Measurements from ENCODE around the gene ANKRD27. TPM values are rescaled to one million over a fixed set of nuclear protein-coding genes. Genes with fewer than 3 reads are reported as not detected.
"Not testable (repeated sequence)": the region's sequence is repeated elsewhere in the genome, so short reads cannot be mapped to it uniquely, and the experiment has no call there.

Gene ANKRD27
- total RNA-seq, 5 donors from 2014 or later (not counting 1 experiment from before 2014, with no cell fraction given): 32.1 to 49.7 (median 42.7) TPM

GRCh38 chr19:32572700-32573491, 102.1 kb downstream of the ANKRD27 start:
- ATAC-seq (replicated peaks in 1 of 4) (peak in 2 of 4 experiments; percentile 55 to 63), DNase-seq (peak in 4 of 35 experiments; percentile 7 to 12 (median 10))
- H3K4me1 Mint-ChIP-seq: peaks cover 13 to 21% (median 16%) of the 10 kb centered on the region in 3 donors
- H3K9me3 ChIP-seq; H3K36me3 Mint-ChIP-seq; H3K36me3 ChIP-seq (ENCODE audit: control insufficient read depth in 2 of 2, extremely low read depth in 1 of 2, insufficient read depth in 1 of 2, low read length in 1 of 2); H3K9me3 Mint-ChIP-seq; H3K27ac ChIP-seq (ENCODE audit: low read length): not testable (repeated sequence)
- H3K27ac Mint-ChIP-seq: peak overlapping the region in 1 of 2 donors; percentile 85
- 37% methylated on average over 6 of the region's 21 CpGs for WGBS (ENCODE audit: insufficient coverage)
- H3K4me3 ChIP-seq (ENCODE audit: control insufficient read depth in 1 of 2, extremely low read depth in 1 of 2, low read length in 1 of 2): peak overlapping the region; percentile 23 to 54
- peaks cover 0 to 21% of the 10 kb centered on the region in 2 experiments for H3K27me3 ChIP-seq (replicated peaks in 1 of 2; ENCODE audit: control insufficient read depth in 2 of 2, extremely low read depth in 1 of 2, insufficient read depth in 2 of 2, low read length in 1 of 2)
- peak overlapping the region; percentile 68 to 89 (median 76) for H3K4me3 Mint-ChIP-seq
- CTCF ChIA-PET: interaction anchor here (0.6 to 1.1 kb wide), 4 partner anchors 46 to 1679 kb away, joined by 3 to 4 read pairs (median 4); no protein-coding TSS in a partner anchor
- H3K27me3 Mint-ChIP-seq: peaks cover 6 to 13% of the 10 kb centered on the region in 2 donors
- POLR2A ChIA-PET: interaction anchor here in 1 of 2 donors (0.5 kb wide), 1 partner anchor 8 kb away, joined by 4 read pairs; the partner anchor contains the start of gene PDCD5
- peaks cover 2 to 18% of the 10 kb centered on the region in 2 experiments for H3K4me1 ChIP-seq (ENCODE audit: control insufficient read depth in 1 of 2, extremely low read depth in 1 of 2, insufficient read depth in 2 of 2, low read length in 2 of 2)

- H3K27me3 ChIP-seq (replicated peaks in 1 of 2; ENCODE audit: control insufficient read depth in 2 of 2, extremely low read depth in 1 of 2, insufficient read depth in 2 of 2, low read length in 1 of 2): peaks cover 0 to 27% of the 10 kb centered on the region in 2 experiments
- H3K27ac ChIP-seq (ENCODE audit: low read length); H3K36me3 Mint-ChIP-seq; DNase-seq; H3K4me3 Mint-ChIP-seq; H3K36me3 ChIP-seq (ENCODE audit: control insufficient read depth in 2 of 2, extremely low read depth in 1 of 2, insufficient read depth in 1 of 2, low read length in 1 of 2); H3K9me3 Mint-ChIP-seq; POLR2A ChIA-PET; ATAC-seq (replicated peaks in 1 of 4); H3K9me3 ChIP-seq; H3K27ac Mint-ChIP-seq; H3K4me3 ChIP-seq (ENCODE audit: control insufficient read depth in 1 of 2, extremely low read depth in 1 of 2, low read length in 1 of 2); CTCF ChIA-PET: not testable (repeated sequence)
- peaks cover 6 to 16% of the 10 kb centered on the region in 2 donors for H3K27me3 Mint-ChIP-seq
- H3K4me1 ChIP-seq (ENCODE audit: control insufficient read depth in 1 of 2, extremely low read depth in 1 of 2, insufficient read depth in 2 of 2, low read length in 2 of 2): peaks cover 2 to 18% of the 10 kb centered on the region in 2 experiments
- H3K4me1 Mint-ChIP-seq: peaks cover 13 to 21% (median 16%) of the 10 kb centered on the region in 3 donors
- 81% methylated on average over 10 of the region's 36 CpGs for WGBS (ENCODE audit: insufficient coverage)
These were observed 103.4 kb downstream of the ANKRD27 start for GRCh38 chr19:32571471-32572075.

GRCh38 chr19:32570081-32570785, 104.7 kb downstream of the ANKRD27 start:
- 42% methylated on average over 9 of the region's 15 CpGs for whole genome bisulfite sequencing (ENCODE audit: insufficient coverage)
- Mint-ChIP-seq H3K27me3 (peaks cover 6 to 16% of the 10 kb centered on the region in 2 donors), H3K36me3 (no peaks in the 10 kb centered on the region), H3K4me1 (peaks cover 13 to 21% (median 16%) of the 10 kb centered on the region in 3 donors), H3K27ac (peak overlapping the region in 1 of 2 donors; percentile 36), H3K4me3 (peak overlapping the region in 1 of 3 donors; percentile 22), H3K9me3 (no peaks in the 10 kb centered on the region)
- Histone ChIP-seq H3K9me3 (no peaks in the 10 kb centered on the region), H3K4me3 (ENCODE audit: control insufficient read depth in 1 of 2, extremely low read depth in 1 of 2, low read length in 1 of 2) (no peak overlapping the region), H3K4me1 (ENCODE audit: control insufficient read depth in 1 of 2, extremely low read depth in 1 of 2, insufficient read depth in 2 of 2, low read length in 2 of 2) (peaks cover 2 to 18% of the 10 kb centered on the region in 2 experiments), H3K27me3 (replicated peaks in 1 of 2; ENCODE audit: control insufficient read depth in 2 of 2, extremely low read depth in 1 of 2, insufficient read depth in 2 of 2, low read length in 1 of 2) (peaks cover 0 to 29% of the 10 kb centered on the region in 2 experiments), H3K27ac (ENCODE audit: low read length) (no peak overlapping the region), H3K36me3 (ENCODE audit: control insufficient read depth in 2 of 2, extremely low read depth in 1 of 2, insufficient read depth in 1 of 2, low read length in 1 of 2) (no peaks in the 10 kb centered on the region)
- POLR2A ChIA-PET: interaction anchor here in 1 of 2 donors (0.7 kb wide), 1 partner anchor 27 kb away, joined by 4 read pairs; no protein-coding TSS in a partner anchor
- CTCF ChIA-PET: interaction anchor here (0.6 to 2.0 kb wide), 12 partner anchors 16 to 1786 kb away, joined by 3 to 12 read pairs (median 4); partner anchors contain the start of gene ZNF507 (in 1 of the 2)
- peak; percentile 64 to 92 (median 69) for ATAC-seq (replicated peaks in 1 of 4)
- peak; percentile 11 to 76 (median 49) for DNase-seq

GRCh38 chr19:32567486-32567885, 107.5 kb downstream of the ANKRD27 start:
- H3K9me3 Mint-ChIP-seq: no peaks in the 10 kb centered on the region
- peaks cover 4 to 9% (median 6%) of the 10 kb centered on the region in 3 donors for H3K4me1 Mint-ChIP-seq
- H3K4me3 Mint-ChIP-seq: no peak overlapping the region
- H3K4me3 ChIP-seq (ENCODE audit: control insufficient read depth in 1 of 2, extremely low read depth in 1 of 2, low read length in 1 of 2): no peak overlapping the region
- H3K4me1 ChIP-seq (ENCODE audit: control insufficient read depth in 1 of 2, extremely low read depth in 1 of 2, insufficient read depth in 2 of 2, low read length in 2 of 2): peaks cover 0 to 8% of the 10 kb centered on the region in 2 experiments
- H3K27ac ChIP-seq (ENCODE audit: low read length): no peak overlapping the region
- H3K9me3 ChIP-seq: no peaks in the 10 kb centered on the region
- CTCF ChIA-PET: no interaction called here
- POLR2A ChIA-PET: no interaction called here
- DNase-seq (no peak), ATAC-seq (replicated peaks in 1 of 4) (no peak)
- H3K36me3 Mint-ChIP-seq: no peaks in the 10 kb centered on the region
- peaks cover 0 to 29% of the 10 kb centered on the region in 2 experiments for H3K27me3 ChIP-seq (replicated peaks in 1 of 2; ENCODE audit: control insufficient read depth in 2 of 2, extremely low read depth in 1 of 2, insufficient read depth in 2 of 2, low read length in 1 of 2)
- WGBS (ENCODE audit: insufficient coverage): 89% methylated on average over 4 of the region's 9 CpGs
- no peaks in the 10 kb centered on the region for H3K36me3 ChIP-seq (ENCODE audit: control insufficient read depth in 2 of 2, extremely low read depth in 1 of 2, insufficient read depth in 1 of 2, low read length in 1 of 2)
- H3K27ac Mint-ChIP-seq: no peak overlapping the region
- peaks cover 6 to 14% of the 10 kb centered on the region in 2 donors for H3K27me3 Mint-ChIP-seq

GRCh38 chr19:32566246-32566830, 108.6 kb downstream of the ANKRD27 start:
- Mint-ChIP-seq H3K36me3 (no peaks in the 10 kb centered on the region), H3K9me3 (no peaks in the 10 kb centered on the region), H3K27me3 (peaks cover 6 to 14% of the 10 kb centered on the region in 2 donors), H3K4me1 (peaks cover 3 to 8% (median 6%) of the 10 kb centered on the region in 3 donors), H3K4me3 (no peak overlapping the region), H3K27ac (no peak overlapping the region)
- CTCF ChIA-PET: interaction anchor here in 1 of 2 donors (0.5 kb wide), 2 partner anchors 95 to 292 kb away, joined by 3 to 8 read pairs; no protein-coding TSS in a partner anchor
- WGBS (ENCODE audit: insufficient coverage): 78% methylated on average over 1 of the region's 5 CpGs
- H3K9me3 ChIP-seq: no peaks in the 10 kb centered on the region
- H3K4me3 ChIP-seq (ENCODE audit: control insufficient read depth in 1 of 2, extremely low read depth in 1 of 2, low read length in 1 of 2): no peak overlapping the region
- POLR2A ChIA-PET: interaction anchor here in 1 of 2 donors (0.6 kb wide), 1 partner anchor 366 kb away, joined by 5 read pairs; no protein-coding TSS in a partner anchor
- peaks cover 0 to 7% of the 10 kb centered on the region in 2 experiments for H3K4me1 ChIP-seq (ENCODE audit: control insufficient read depth in 1 of 2, extremely low read depth in 1 of 2, insufficient read depth in 2 of 2, low read length in 2 of 2)
- H3K36me3 ChIP-seq (ENCODE audit: control insufficient read depth in 2 of 2, extremely low read depth in 1 of 2, insufficient read depth in 1 of 2, low read length in 1 of 2): no peaks in the 10 kb centered on the region
- H3K27me3 ChIP-seq (replicated peaks in 1 of 2; ENCODE audit: control insufficient read depth in 2 of 2, extremely low read depth in 1 of 2, insufficient read depth in 2 of 2, low read length in 1 of 2): peaks cover 0 to 29% of the 10 kb centered on the region in 2 experiments
- no peak for DNase-seq
- H3K27ac ChIP-seq (ENCODE audit: low read length): no peak overlapping the region
- no peak for ATAC-seq (replicated peaks in 1 of 4)
